Measurements from ENCODE around the gene ZNF343. TPM values are rescaled to one million over a fixed set of nuclear protein-coding genes. Genes with fewer than 3 reads are reported as not detected.

Gene ZNF343
- total and polyA plus RNA-seq, 12 donors: 3.2 to 7.1 (median 5.0) TPM

DNA sequence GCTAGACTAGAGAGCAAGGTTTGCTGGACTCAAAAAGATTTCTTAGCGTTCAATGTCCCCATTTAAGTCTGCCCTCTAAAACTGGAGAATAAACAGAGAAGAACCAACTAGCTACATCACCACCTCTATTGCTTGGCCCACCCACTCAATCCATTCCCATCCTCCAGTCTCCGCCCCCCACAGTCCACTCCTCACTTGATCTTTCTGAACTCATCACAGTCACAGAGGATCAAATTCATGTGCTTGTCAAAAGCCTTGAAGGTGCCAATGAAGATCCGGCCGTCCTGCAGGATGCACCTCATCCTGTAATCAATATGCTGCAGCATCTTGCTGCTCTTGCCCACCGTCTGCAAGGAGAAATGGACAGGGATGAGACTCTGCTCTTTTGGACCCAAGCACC, 41.3 kb downstream of the ZNF343 start:
- H3K9me3 ChIP-seq: no peaks in the 10 kb centered on the region
- TF ChIP-seq, protein P1, sequence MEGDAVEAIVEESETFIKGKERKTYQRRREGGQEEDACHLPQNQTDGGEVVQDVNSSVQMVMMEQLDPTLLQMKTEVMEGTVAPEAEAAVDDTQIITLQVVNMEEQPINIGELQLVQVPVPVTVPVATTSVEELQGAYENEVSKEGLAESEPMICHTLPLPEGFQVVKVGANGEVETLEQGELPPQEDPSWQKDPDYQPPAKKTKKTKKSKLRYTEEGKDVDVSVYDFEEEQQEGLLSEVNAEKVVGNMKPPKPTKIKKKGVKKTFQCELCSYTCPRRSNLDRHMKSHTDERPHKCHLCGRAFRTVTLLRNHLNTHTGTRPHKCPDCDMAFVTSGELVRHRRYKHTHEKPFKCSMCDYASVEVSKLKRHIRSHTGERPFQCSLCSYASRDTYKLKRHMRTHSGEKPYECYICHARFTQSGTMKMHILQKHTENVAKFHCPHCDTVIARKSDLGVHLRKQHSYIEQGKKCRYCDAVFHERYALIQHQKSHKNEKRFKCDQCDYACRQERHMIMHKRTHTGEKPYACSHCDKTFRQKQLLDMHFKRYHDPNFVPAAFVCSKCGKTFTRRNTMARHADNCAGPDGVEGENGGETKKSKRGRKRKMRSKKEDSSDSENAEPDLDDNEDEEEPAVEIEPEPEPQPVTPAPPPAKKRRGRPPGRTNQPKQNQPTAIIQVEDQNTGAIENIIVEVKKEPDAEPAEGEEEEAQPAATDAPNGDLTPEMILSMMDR (IDR thresholded peaks at IDR 0.05): no peak
- no peak for ATAC-seq

DNA sequence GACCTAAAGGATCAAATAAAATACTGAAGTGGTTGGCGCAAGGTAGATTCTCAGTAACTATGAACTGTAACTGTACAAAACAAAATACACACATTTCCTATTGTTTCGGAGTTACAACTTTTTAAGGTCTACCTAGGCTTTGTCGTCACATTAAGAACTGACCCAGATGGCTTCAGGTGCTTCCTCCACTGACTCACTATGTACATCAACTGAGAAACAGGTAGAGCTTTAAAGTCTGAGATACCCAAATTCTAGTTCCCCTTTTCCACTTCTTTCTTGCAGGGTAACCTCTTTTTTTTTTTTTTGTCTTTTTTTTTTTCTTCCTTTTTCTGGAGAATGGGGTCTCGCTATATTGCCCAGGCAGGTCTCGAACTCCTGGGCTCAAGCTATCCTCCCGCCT, 43.6 kb downstream of the ZNF343 start:
- ATAC-seq (no peak), DNase-seq (no peak)
- H3K27me3 ChIP-seq: no peaks in the 10 kb centered on the region
- intact Hi-C loops (cut with DNase I): loop anchor here in 1 of 10 donors (10.0 kb wide), 2 partner anchors 360 to 690 kb away; partner anchors contain the start of gene STK35
- WGBS, 2 donors: 93 to 97% methylated on average over 6 of the region's 6 CpGs
- TF ChIP-seq, protein P1 (IDR thresholded peaks at IDR 0.05): no peak
- H3K27ac ChIP-seq: no peak overlapping the region
- H3K36me3 ChIP-seq: peaks cover 3 to 90% (median 76%) of the 10 kb centered on the region in 9 donors
- H3K4me1 ChIP-seq: peaks cover 0 to 30% (median 19%) of the 10 kb centered on the region in 9 donors
- H3K4me3 ChIP-seq: no peak overlapping the region
- H3K9me3 ChIP-seq: no peaks in the 10 kb centered on the region

More for the DNA sequence above, 41.3 kb downstream of the ZNF343 start:
- no peaks in the 10 kb centered on the region for H3K27me3 ChIP-seq
- peaks cover 0 to 37% (median 23%) of the 10 kb centered on the region in 9 donors for H3K4me1 ChIP-seq
- intact Hi-C loops (cut with DNase I): loop anchor here in 1 of 10 donors (10.0 kb wide), 2 partner anchors 363 to 693 kb away; partner anchors contain the start of gene STK35
- H3K36me3 ChIP-seq: peaks cover 3 to 67% (median 53%) of the 10 kb centered on the region in 9 donors
- H3K4me3 ChIP-seq: no peak overlapping the region
- 79 to 83% methylated on average over 5 of the region's 5 CpGs for WGBS, 2 donors
- H3K27ac ChIP-seq: no peak overlapping the region
- DNase-seq: no peak

DNA sequence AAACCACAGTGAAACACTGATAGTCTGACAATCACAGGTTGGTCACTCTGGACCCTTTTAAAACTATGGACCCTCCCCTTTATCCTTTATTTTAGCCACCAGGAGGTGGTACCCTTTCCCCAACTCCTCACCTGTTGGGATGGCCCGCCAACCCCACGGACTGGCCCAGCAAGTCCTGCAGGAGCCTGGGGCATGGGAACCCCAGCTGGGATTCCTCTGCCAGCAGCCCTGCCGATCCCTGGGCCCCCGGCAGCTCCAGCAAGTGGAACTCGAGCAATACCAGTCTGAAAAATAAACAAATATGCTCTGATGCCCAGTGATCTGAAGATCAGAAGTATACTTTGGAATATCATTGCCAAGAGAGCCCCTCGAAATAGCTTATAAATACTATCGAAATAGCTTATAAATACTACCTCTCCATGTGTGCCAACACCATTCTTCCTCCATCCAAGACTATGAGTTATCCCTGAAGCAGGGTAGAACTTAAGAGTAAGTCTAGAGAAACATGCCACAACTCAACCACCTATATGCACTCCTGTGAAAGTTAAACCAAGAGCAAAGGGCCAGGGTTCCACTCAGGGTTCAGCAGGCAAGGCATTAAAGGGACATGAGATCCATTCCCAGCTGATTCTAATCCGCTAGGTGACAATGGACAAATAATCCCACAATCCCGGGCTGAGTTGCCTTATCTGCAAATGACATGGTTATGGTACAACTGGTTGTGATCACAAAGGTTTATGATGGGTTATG, 44.9 kb downstream of the ZNF343 start:
- no peak overlapping the region for H3K4me3 ChIP-seq
- intact Hi-C loops (cut with DNase I): loop anchor here in 1 of 10 donors (10.0 kb wide), 2 partner anchors 359 to 689 kb away; partner anchors contain the start of gene STK35
- no peak for ATAC-seq
- TF ChIP-seq, protein P1 (IDR thresholded peaks at IDR 0.05): no peak
- WGBS, 2 donors: 94 to 95% methylated on average over 9 of the region's 9 CpGs
- no peaks in the 10 kb centered on the region for H3K9me3 ChIP-seq
- no peak for DNase-seq
- H3K4me1 ChIP-seq: peaks cover 0 to 18% (median 8%) of the 10 kb centered on the region in 9 donors
- no peaks in the 10 kb centered on the region for H3K27me3 ChIP-seq
- no peak overlapping the region for H3K27ac ChIP-seq
- H3K36me3 ChIP-seq: peaks cover 3 to 99% (median 78%) of the 10 kb centered on the region in 9 donors

DNA sequence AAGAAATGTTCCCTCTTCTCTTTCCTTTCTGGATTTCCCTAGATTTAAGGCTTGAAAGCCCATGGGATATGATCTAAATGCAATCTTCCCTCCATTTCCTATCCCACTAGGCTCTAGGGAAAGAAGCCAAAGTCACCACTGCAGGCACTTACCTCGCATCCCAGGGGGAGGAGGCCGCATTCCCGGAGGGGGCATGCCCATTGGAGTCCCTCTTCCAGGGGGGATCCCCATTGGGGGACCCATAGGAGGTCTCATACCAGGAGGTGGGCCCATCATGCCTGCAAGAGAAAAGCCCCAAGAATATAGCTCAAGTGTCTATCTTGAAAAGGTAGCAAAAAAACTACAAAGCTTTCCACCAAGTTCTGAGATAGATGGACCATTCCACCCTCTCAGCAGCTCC, 46.2 kb downstream of the ZNF343 start:
- H3K4me1 ChIP-seq: peaks cover 0 to 5% (median 0%) of the 10 kb centered on the region in 9 donors
- WGBS, 2 donors: 79 to 98% methylated on average over 3 of the region's 3 CpGs
- H3K27ac ChIP-seq: no peak overlapping the region
- TF ChIP-seq, protein P1 (IDR thresholded peaks at IDR 0.05): no peak
- H3K27me3 ChIP-seq: no peaks in the 10 kb centered on the region
- peaks cover 3 to 100% (median 76%) of the 10 kb centered on the region in 9 donors for H3K36me3 ChIP-seq
- ATAC-seq (no peak), DNase-seq (no peak)
- intact Hi-C loops (cut with DNase I): loop anchor here in 1 of 10 donors (10.0 kb wide), 2 partner anchors 358 to 688 kb away; partner anchors contain the start of gene STK35
- no peaks in the 10 kb centered on the region for H3K9me3 ChIP-seq
- no peak overlapping the region for H3K4me3 ChIP-seq

Data from heart right ventricle (tissue), 16 donors.